Measurements from ENCODE around the gene NEURL4.
"Not testable (repeated sequence)": the region's sequence is repeated elsewhere in the genome, so short reads cannot be mapped to it uniquely, and the experiment has no call there.

Gene NEURL4

DNA sequence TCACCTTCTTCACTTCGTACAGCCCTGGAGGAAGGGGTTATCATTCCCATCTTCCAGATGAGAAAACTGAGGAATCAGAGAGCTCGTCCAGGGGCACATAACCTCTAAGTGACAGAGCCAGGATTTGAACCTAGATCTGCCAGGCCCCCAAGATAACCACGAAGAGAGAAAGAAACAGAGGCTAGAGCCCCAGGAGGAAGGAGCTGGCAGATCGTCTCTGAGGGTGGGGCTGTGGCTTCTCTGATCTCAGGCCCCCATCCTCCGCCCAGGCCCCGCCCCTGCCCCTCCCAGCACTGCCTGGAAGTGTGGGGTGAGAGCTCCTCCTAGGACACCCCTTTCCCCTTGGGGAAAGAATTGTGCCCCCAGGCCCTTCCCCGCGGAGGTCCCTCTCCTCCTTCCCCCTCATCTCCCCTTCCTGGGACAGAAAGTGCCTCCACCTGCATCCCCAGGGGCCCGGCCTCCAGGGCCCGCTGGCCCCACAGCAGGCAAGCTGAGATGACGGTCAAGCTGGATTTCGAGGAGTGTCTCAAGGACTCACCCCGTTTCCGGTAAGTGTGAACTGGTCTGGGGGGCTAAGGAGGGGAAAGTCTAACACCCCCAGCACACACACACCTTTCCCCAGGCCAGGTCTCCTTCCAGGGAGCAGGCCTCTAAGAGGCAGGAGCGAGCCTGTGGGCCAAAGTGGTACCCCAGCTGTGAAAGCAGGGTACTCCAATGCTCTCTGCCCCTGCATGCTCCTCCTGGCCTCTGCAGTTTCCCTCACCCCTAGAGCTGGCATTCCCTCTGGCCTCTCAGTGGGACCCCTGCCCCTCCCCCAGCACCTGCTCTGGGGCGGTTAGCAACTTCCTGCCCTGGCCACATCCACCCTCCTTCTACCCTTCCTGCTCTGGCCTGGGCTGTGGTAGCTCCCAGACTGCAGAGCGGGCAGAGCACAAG is 7.4 kb upstream of the NEURL4 start, which contains the start of gene ACAP1:
Gene ACAP1 (plus strand): TSS at position 290 of the 936 bp plus-strand sequence. CDS start 206 bp downstream, at position 496.
- H4K8ac ChIP-seq (ENCODE audit: low read length), result no peak within 1 kb of the TSS
- DNase-seq, result no peak
- 51% methylated on average over 8 of the region's 17 CpGs for WGBS
- H2AK5ac ChIP-seq (ENCODE audit: low read length, severe bottlenecking), result no peak within 1 kb of the TSS
- H3K4me3 ChIP-seq (ENCODE audit: insufficient read depth in 1 of 2, low read depth in 1 of 2, low read length in 2 of 2), result no peak within 1 kb of the TSS
- H3K36me3 ChIP-seq (ENCODE audit: control insufficient read depth in 1 of 2, insufficient read depth in 2 of 2, low read depth in 1 of 2, low read length in 2 of 2), result no peaks in the 10 kb centered on the region
- no peak within 1 kb of the TSS for H2BK5ac ChIP-seq (ENCODE audit: low read depth, low read length, poor library complexity, severe bottlenecking)
- no peak within 1 kb of the TSS for H3K27ac ChIP-seq (ENCODE audit: low read length, poor library complexity, severe bottlenecking)
- H3K9me3 ChIP-seq (ENCODE audit: control insufficient read depth, low read length), result no peaks in the 10 kb centered on the region
- H2AFZ ChIP-seq (ENCODE audit: low read depth, low read length), result no peak within 1 kb of the TSS
- no peak within 1 kb of the TSS for H2BK12ac ChIP-seq (ENCODE audit: low read length in 2 of 2)
- no peak within 1 kb of the TSS for H3K9ac ChIP-seq (ENCODE audit: low read length)
- H3K18ac ChIP-seq (ENCODE audit: low read depth in 1 of 2, low read length in 2 of 2), result no peak within 1 kb of the TSS
- H4K91ac ChIP-seq (ENCODE audit: low read length), result no peak within 1 kb of the TSS
- H2BK120ac ChIP-seq (ENCODE audit: low read depth, low read length), result no peak within 1 kb of the TSS
- H3K27me3 ChIP-seq (ENCODE audit: control insufficient read depth in 1 of 2, insufficient read depth in 1 of 2, low read length in 2 of 2), result peaks cover 11 to 45% of the 10 kb centered on the region in 2 experiments
- no peak within 1 kb of the TSS for H3K23ac ChIP-seq (ENCODE audit: low read length in 2 of 2)
- H3K79me1 ChIP-seq (replicated peaks; ENCODE audit: low read length, poor library complexity, severe bottlenecking), result no peaks in the 10 kb centered on the region
- peaks cover 2% of the 10 kb centered on the region for H3K4me1 ChIP-seq (ENCODE audit: control insufficient read depth, insufficient read depth, low read depth, low read length)
- no peak within 1 kb of the TSS for H2BK15ac ChIP-seq (ENCODE audit: low read depth, poor library complexity, severe bottlenecking)
- no peak within 1 kb of the TSS for H3K4me2 ChIP-seq (ENCODE audit: low read length, poor library complexity, severe bottlenecking)
- H3K14ac ChIP-seq (ENCODE audit: low read length in 2 of 2), result no peak within 1 kb of the TSS
- no peak within 1 kb of the TSS for H3K4ac ChIP-seq (ENCODE audit: low read depth in 1 of 2, low read length in 2 of 2)

DNA sequence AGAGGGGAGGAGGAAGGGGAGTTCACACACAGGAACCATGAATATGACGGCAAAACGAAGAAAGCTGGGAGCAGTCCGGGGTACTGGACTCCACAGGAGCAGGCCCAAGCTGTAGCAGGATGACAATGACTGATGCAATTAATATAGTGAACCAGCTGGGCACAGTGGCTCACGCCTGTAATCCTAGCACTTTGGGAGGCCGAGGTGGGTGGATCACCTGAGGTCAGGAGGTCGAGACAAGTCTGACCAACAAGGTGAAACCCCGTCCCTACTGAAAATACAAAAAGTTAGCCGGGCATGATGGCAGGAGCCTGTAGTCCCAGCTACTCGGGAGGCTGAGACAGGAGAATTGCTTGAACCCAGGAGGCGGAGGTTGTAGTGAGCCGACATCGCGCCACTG is 6.6 kb upstream of the NEURL4 start:
- peaks cover 9 to 38% of the 10 kb centered on the region in 2 experiments for H3K27me3 ChIP-seq (ENCODE audit: control insufficient read depth in 1 of 2, insufficient read depth in 1 of 2, low read length in 2 of 2)
- not testable (repeated sequence) for H2BK5ac ChIP-seq (ENCODE audit: low read depth, low read length, poor library complexity, severe bottlenecking); H4K8ac ChIP-seq (ENCODE audit: low read length); H2BK15ac ChIP-seq (ENCODE audit: low read depth, poor library complexity, severe bottlenecking); H3K9me3 ChIP-seq (ENCODE audit: control insufficient read depth, low read length); H3K36me3 ChIP-seq (ENCODE audit: control insufficient read depth in 1 of 2, insufficient read depth in 2 of 2, low read depth in 1 of 2, low read length in 2 of 2); H3K4me2 ChIP-seq (ENCODE audit: low read length, poor library complexity, severe bottlenecking); H2BK12ac ChIP-seq (ENCODE audit: low read length in 2 of 2); H2BK120ac ChIP-seq (ENCODE audit: low read depth, low read length); H2AFZ ChIP-seq (ENCODE audit: low read depth, low read length); H3K14ac ChIP-seq (ENCODE audit: low read length in 2 of 2); H4K91ac ChIP-seq (ENCODE audit: low read length); H3K23ac ChIP-seq (ENCODE audit: low read length in 2 of 2); H3K79me1 ChIP-seq (replicated peaks; ENCODE audit: low read length, poor library complexity, severe bottlenecking); H3K4ac ChIP-seq (ENCODE audit: low read depth in 1 of 2, low read length in 2 of 2); H3K4me3 ChIP-seq (ENCODE audit: insufficient read depth in 1 of 2, low read depth in 1 of 2, low read length in 2 of 2); H3K27ac ChIP-seq (ENCODE audit: low read length, poor library complexity, severe bottlenecking); DNase-seq; H3K4me1 ChIP-seq (ENCODE audit: control insufficient read depth, insufficient read depth, low read depth, low read length); H2AK5ac ChIP-seq (ENCODE audit: low read length, severe bottlenecking); H3K18ac ChIP-seq (ENCODE audit: low read depth in 1 of 2, low read length in 2 of 2); H3K9ac ChIP-seq (ENCODE audit: low read length)
- 92% methylated on average over 13 of the region's 13 CpGs for WGBS

DNA sequence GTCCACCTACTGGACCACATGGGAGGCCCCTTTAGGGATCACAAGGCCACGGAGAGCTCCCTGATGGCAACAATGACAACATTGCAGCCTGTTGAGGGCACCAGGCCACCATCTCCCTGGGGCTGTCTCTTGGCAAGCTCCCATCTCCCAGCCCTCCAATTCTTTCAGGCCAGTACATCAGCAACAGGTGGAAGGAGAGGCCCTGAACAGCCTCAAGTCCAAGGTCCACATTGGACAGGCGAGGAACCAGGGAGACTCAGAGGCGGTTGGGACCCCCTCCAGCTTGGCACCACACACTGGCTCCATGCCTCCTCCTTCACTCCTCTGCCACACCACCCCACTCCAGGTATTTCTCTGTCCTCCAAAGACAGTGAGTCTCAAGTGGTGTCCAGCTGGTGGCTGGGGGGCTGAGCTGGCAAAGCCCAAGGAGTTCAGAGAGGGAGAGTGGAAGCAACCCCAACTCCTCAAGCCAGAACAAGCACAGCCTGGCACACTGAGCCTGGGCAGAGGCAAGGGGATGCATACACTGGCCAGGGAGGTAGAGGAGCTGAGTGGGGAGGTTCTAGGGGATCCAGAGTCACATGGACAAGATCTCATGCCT is 5.9 kb upstream of the NEURL4 start:
- DNase-seq, result no peak
- no peak overlapping the region for H4K91ac ChIP-seq (ENCODE audit: low read length)
- H2BK15ac ChIP-seq (ENCODE audit: low read depth, poor library complexity, severe bottlenecking), result no peak overlapping the region
- 98% methylated on average over 3 of the region's 3 CpGs for WGBS
- no peak overlapping the region for H3K4me2 ChIP-seq (ENCODE audit: low read length, poor library complexity, severe bottlenecking)
- H3K9ac ChIP-seq (ENCODE audit: low read length), result no peak overlapping the region
- H3K27ac ChIP-seq (ENCODE audit: low read length, poor library complexity, severe bottlenecking), result no peak overlapping the region
- no peak overlapping the region for H2BK5ac ChIP-seq (ENCODE audit: low read depth, low read length, poor library complexity, severe bottlenecking)
- no peak overlapping the region for H2AK5ac ChIP-seq (ENCODE audit: low read length, severe bottlenecking)
- peaks cover 8% of the 10 kb centered on the region for H3K4me1 ChIP-seq (ENCODE audit: control insufficient read depth, insufficient read depth, low read depth, low read length)
- no peak overlapping the region for H3K18ac ChIP-seq (ENCODE audit: low read depth in 1 of 2, low read length in 2 of 2)
- no peaks in the 10 kb centered on the region for H3K9me3 ChIP-seq (ENCODE audit: control insufficient read depth, low read length)
- H3K36me3 ChIP-seq (ENCODE audit: control insufficient read depth in 1 of 2, insufficient read depth in 2 of 2, low read depth in 1 of 2, low read length in 2 of 2), result no peaks in the 10 kb centered on the region
- H2BK12ac ChIP-seq (ENCODE audit: low read length in 2 of 2), result no peak overlapping the region
- H3K4me3 ChIP-seq (ENCODE audit: insufficient read depth in 1 of 2, low read depth in 1 of 2, low read length in 2 of 2), result no peak overlapping the region
- H2BK120ac ChIP-seq (ENCODE audit: low read depth, low read length), result no peak overlapping the region
- no peaks in the 10 kb centered on the region for H3K79me1 ChIP-seq (replicated peaks; ENCODE audit: low read length, poor library complexity, severe bottlenecking)
- H3K4ac ChIP-seq (ENCODE audit: low read depth in 1 of 2, low read length in 2 of 2), result no peak overlapping the region
- no peak overlapping the region for H2AFZ ChIP-seq (ENCODE audit: low read depth, low read length)
- no peak overlapping the region for H4K8ac ChIP-seq (ENCODE audit: low read length)
- H3K14ac ChIP-seq (ENCODE audit: low read length in 2 of 2), result no peak overlapping the region
- peaks cover 9 to 35% of the 10 kb centered on the region in 2 experiments for H3K27me3 ChIP-seq (ENCODE audit: control insufficient read depth in 1 of 2, insufficient read depth in 1 of 2, low read length in 2 of 2)
- H3K23ac ChIP-seq (ENCODE audit: low read length in 2 of 2), result no peak overlapping the region

DNA sequence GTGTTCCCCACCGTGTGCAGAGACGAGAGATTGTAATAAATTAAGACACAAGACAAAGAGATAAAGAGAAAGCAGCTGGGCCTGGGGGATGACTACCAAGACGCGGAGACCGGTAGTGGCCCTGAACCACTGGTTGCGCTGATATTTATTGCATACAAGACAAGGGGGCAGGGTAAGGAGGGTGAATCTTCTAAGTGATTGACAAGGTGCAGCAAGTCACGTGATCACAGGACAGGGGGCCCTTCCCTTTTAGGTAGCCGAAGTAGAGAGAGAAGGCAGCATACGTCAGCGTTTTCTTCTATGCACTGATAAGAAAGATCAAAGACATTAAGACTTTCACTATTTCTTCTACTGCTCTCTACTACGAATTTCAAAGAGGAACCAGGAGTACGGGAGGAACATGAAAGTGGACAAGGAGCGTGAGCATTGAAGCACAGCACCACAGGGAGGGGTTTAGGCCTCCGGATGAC is 3.5 kb upstream of the NEURL4 start:
- not testable (repeated sequence) for DNase-seq; H2BK120ac ChIP-seq (ENCODE audit: low read depth, low read length); H3K36me3 ChIP-seq (ENCODE audit: control insufficient read depth in 1 of 2, insufficient read depth in 2 of 2, low read depth in 1 of 2, low read length in 2 of 2); H3K9me3 ChIP-seq (ENCODE audit: control insufficient read depth, low read length); H2AK5ac ChIP-seq (ENCODE audit: low read length, severe bottlenecking); H3K27ac ChIP-seq (ENCODE audit: low read length, poor library complexity, severe bottlenecking); H3K4me3 ChIP-seq (ENCODE audit: insufficient read depth in 1 of 2, low read depth in 1 of 2, low read length in 2 of 2); H2AFZ ChIP-seq (ENCODE audit: low read depth, low read length); H2BK12ac ChIP-seq (ENCODE audit: low read length in 2 of 2); H2BK15ac ChIP-seq (ENCODE audit: low read depth, poor library complexity, severe bottlenecking); H3K4ac ChIP-seq (ENCODE audit: low read depth in 1 of 2, low read length in 2 of 2); H3K9ac ChIP-seq (ENCODE audit: low read length); H3K23ac ChIP-seq (ENCODE audit: low read length in 2 of 2); H2BK5ac ChIP-seq (ENCODE audit: low read depth, low read length, poor library complexity, severe bottlenecking); H4K91ac ChIP-seq (ENCODE audit: low read length); H3K79me1 ChIP-seq (replicated peaks; ENCODE audit: low read length, poor library complexity, severe bottlenecking); H4K8ac ChIP-seq (ENCODE audit: low read length); H3K4me2 ChIP-seq (ENCODE audit: low read length, poor library complexity, severe bottlenecking); H3K14ac ChIP-seq (ENCODE audit: low read length in 2 of 2); H3K18ac ChIP-seq (ENCODE audit: low read depth in 1 of 2, low read length in 2 of 2)
- Histone ChIP-seq H3K27me3 (ENCODE audit: control insufficient read depth in 1 of 2, insufficient read depth in 1 of 2, low read length in 2 of 2) (peaks cover 9 to 31% of the 10 kb centered on the region in 2 experiments), H3K4me1 (ENCODE audit: control insufficient read depth, insufficient read depth, low read depth, low read length) (peaks cover 11% of the 10 kb centered on the region)
- 74% methylated on average over 14 of the region's 14 CpGs for WGBS

Measured in mesenchymal stem cell (in vitro differentiated cells and primary cell).